Measurements from ENCODE around the gene ARMH3. TPM values are rescaled to one million over a fixed set of nuclear protein-coding genes. Genes with fewer than 3 reads are reported as not detected.

Gene ARMH3
- total RNA-seq, 1 experiment from 2014 or later, result 12.8 TPM

DNA sequence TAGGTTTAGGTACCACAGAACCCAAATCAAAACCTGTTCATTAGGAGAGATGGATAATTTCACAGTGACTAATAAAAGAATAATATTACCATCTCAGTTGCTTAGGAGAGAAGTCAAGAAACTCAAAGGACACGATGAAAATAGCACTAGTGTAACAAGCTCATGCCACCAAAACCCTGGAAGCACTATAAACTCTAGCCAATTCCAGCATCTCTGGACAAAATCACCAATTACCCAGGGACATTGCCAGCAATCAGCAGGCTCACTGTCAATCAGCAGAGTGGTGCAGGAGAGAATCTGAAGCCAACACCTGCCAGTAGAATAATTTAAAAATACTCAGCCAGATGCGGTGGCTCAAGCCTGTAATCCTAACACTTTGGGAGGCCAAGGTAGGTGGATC is 88.9 kb downstream of the ARMH3 start:
- no peaks in the 10 kb centered on the region for H3K27me3 ChIP-seq (ENCODE audit: insufficient read depth, low read depth)
- no peak overlapping the region for H3K4me3 ChIP-seq
- no peak overlapping the region for H3K27ac ChIP-seq
- intact Hi-C loops (cut with micrococcal nuclease; ENCODE audit: unreplicated experiment), result no loop called here
- H3K9me3 ChIP-seq (ENCODE audit: insufficient read depth, low read depth), result no peaks in the 10 kb centered on the region
- H2AFZ ChIP-seq, result no peak overlapping the region
- no peak for TF ChIP-seq CTCF (conservative IDR thresholded peaks at IDR 0.05)
- no peak for TF ChIP-seq EZH2 (IDR thresholded peaks at IDR 0.05; ENCODE audit: low read depth)
- no peaks in the 10 kb centered on the region for H4K20me1 ChIP-seq (ENCODE audit: insufficient read depth)
- no peaks in the 10 kb centered on the region for H3K4me1 ChIP-seq (replicated peaks; ENCODE audit: insufficient read depth)
- no peak for DNase-seq
- no peak overlapping the region for H3K4me2 ChIP-seq
- BruUV-seq (replicated peaks), result no TSS peak
- CTCF ChIA-PET, result no interaction called here
- POLR2A ChIA-PET (ENCODE audit: unreplicated experiment), result no interaction called here
- H3K9me2 ChIP-seq (ENCODE audit: insufficient read depth), result no peaks in the 10 kb centered on the region
- H3K36me3 ChIP-seq (ENCODE audit: low read depth), result no peaks in the 10 kb centered on the region
- H3F3A ChIP-seq (ENCODE audit: insufficient read depth, low read depth), result no peaks in the 10 kb centered on the region
- no peaks in the 10 kb centered on the region for H3K79me2 ChIP-seq (ENCODE audit: low read depth)

DNA sequence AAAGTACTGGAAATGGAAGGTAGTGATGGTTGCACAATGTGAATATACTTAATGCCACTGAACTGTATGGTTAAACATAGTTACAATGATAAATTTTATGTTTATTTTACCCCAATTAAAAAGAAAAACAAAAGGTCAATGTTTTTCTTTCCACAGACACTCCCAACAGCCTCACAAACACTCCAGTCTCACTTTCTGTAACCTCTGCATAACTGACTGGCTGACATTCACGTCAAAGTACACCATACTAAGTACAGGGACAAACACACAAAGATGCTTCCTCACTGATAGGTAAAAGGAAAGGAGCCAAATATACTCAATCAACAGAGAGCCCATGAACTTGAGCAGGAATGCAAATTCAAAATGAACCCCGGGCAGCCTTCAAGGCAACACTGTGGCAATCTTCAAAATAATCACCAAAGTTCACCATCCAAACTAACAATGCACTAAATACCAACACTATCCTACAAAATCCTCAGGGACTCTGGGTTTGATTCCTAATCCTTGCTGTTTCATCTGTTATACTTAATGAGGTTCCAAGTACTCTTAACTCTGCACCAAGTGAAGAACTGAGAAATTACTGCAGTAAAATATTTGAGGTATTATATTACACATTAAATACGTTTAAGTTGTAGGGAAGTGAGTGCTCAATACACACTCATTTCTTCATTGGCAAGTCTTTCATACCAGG is 90.8 kb downstream of the ARMH3 start:
- POLR2A ChIA-PET (ENCODE audit: unreplicated experiment), result no interaction called here
- H3K9me3 ChIP-seq (ENCODE audit: insufficient read depth, low read depth), result no peaks in the 10 kb centered on the region
- no peaks in the 10 kb centered on the region for H3K4me1 ChIP-seq (replicated peaks; ENCODE audit: insufficient read depth)
- intact Hi-C loops (cut with micrococcal nuclease; ENCODE audit: unreplicated experiment), result no loop called here
- CTCF ChIA-PET, result interaction anchor here (0.7 kb wide), 1 partner anchor 362 kb away, joined by 8 read pairs; no protein-coding TSS in a partner anchor
- no TSS peak for BruUV-seq (replicated peaks)
- no peak overlapping the region for H3K27ac ChIP-seq
- H2AFZ ChIP-seq, result no peak overlapping the region
- no peaks in the 10 kb centered on the region for H3K79me2 ChIP-seq (ENCODE audit: low read depth)
- no peak overlapping the region for H3K4me2 ChIP-seq
- no peak for DNase-seq
- H3K9me2 ChIP-seq (ENCODE audit: insufficient read depth), result no peaks in the 10 kb centered on the region
- no peak overlapping the region for H3K4me3 ChIP-seq
- no peaks in the 10 kb centered on the region for H4K20me1 ChIP-seq (ENCODE audit: insufficient read depth)
- no peaks in the 10 kb centered on the region for H3K36me3 ChIP-seq (ENCODE audit: low read depth)
- H3K27me3 ChIP-seq (ENCODE audit: insufficient read depth, low read depth), result no peaks in the 10 kb centered on the region
- H3F3A ChIP-seq (ENCODE audit: insufficient read depth, low read depth), result no peaks in the 10 kb centered on the region
- TF ChIP-seq EZH2 (IDR thresholded peaks at IDR 0.05; ENCODE audit: low read depth) (no peak), CTCF (conservative IDR thresholded peaks at IDR 0.05) (no peak)

DNA sequence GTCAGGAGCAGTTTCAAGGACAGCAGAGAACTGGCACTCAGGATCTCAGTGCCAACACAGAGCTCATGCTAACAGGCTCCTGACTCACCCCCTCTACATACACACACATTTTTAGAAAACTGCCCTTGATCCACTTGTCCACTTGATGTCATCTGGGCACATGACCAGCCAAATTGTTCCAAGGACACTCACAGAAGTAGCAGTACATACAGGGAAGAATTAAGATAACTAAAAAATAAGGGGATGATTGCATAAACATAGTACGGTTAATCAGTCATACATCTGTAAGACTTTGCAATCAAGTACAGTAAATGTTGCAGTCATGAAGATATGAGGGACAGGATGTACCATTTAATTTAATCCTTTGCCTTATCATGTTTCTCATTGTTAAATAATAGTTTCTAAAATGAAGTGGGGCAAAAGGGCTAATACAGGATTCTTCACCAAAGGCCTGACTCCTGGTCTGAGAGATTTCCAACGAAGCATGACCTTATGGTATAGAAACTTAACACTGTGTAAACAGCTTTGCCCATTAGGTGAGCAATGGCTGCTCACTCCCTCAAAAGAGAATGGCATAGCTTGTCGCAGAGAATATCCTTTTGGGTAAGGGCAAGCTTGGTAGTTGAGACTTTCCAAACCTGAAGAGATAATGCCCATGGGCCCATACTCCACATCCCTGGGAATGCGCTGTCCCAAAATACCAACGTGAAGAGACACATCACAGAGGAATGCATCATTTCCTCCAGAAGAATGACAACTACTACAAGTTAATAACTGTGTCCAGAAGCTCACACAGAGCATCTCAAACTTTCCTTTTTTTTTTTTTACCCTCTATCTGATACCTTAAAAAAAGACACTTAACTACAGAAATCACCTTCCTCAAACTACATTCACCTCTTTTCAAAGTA is 94.1 kb downstream of the ARMH3 start:
- Histone ChIP-seq H3K4me3 (no peak overlapping the region), H3K27me3 (ENCODE audit: insufficient read depth, low read depth) (no peaks in the 10 kb centered on the region), H3K36me3 (ENCODE audit: low read depth) (no peaks in the 10 kb centered on the region), H3K27ac (no peak overlapping the region), H3K9me2 (ENCODE audit: insufficient read depth) (no peaks in the 10 kb centered on the region), H4K20me1 (ENCODE audit: insufficient read depth) (no peaks in the 10 kb centered on the region), H3K4me1 (replicated peaks; ENCODE audit: insufficient read depth) (no peaks in the 10 kb centered on the region), H3F3A (ENCODE audit: insufficient read depth, low read depth) (no peaks in the 10 kb centered on the region), H3K9me3 (ENCODE audit: insufficient read depth, low read depth) (no peaks in the 10 kb centered on the region), H3K79me2 (ENCODE audit: low read depth) (no peaks in the 10 kb centered on the region), H3K4me2 (no peak overlapping the region), H2AFZ (no peak overlapping the region)
- CTCF ChIA-PET, result interaction anchor here (0.5 to 0.8 kb wide), 2 partner anchors 45 to 861 kb away, joined by 3 to 5 read pairs; no protein-coding TSS in a partner anchor
- no peak for TF ChIP-seq EZH2 (IDR thresholded peaks at IDR 0.05; ENCODE audit: low read depth)
- TF ChIP-seq CTCF (conservative IDR thresholded peaks at IDR 0.05), result no peak
- POLR2A ChIA-PET (ENCODE audit: unreplicated experiment), result interaction anchor here (0.6 kb wide), 2 partner anchors 34 to 56 kb away, joined by 3 to 5 read pairs; no protein-coding TSS in a partner anchor
- no peak for DNase-seq
- intact Hi-C loops (cut with micrococcal nuclease; ENCODE audit: unreplicated experiment), result no loop called here
- no TSS peak for BruUV-seq (replicated peaks)

Measured in PC-9 (cell line).